GM10847 (cell line): ENCODE results near the gene OR8B2.

Source experiments
- POLR2A ChIP-seq: IDR thresholded peaks from 2 replicates; pipeline ENCODE4 v1.6.1; 2011; ENCODE audit not compliant: insufficient read length; ENCODE audit errors: extremely low read depth

OR8B2 gene

GRCh38 chr11:124384399-124384798 lies at the start of gene OR8B2:
Gene OR8B2 (minus strand): TSS chr11:124384499. CDS start chr11:124383343, 1,156 bp downstream.
- TF ChIP-seq POLR2A, result no peak

- TF ChIP-seq POLR2A, result no peak
Measured at GRCh38 chr11:124429599-124429998, 45.3 kb upstream of the OR8B2 start.

- TF ChIP-seq POLR2A, result no peak
Measured at GRCh38 chr11:124424384-124424921, 40.2 kb upstream of the OR8B2 start, which contains the start of gene OR8B4. Gene OR8B4 (minus strand): TSS chr11:124424871. CDS start chr11:124424871, 0 bp downstream.

GRCh38 chr11:124421043-124421442 lies 36.7 kb upstream of the OR8B2 start:
- TF ChIP-seq POLR2A, result no peak

- no peak for TF ChIP-seq POLR2A
Measured at GRCh38 chr11:124415356-124415923, 31.1 kb upstream of the OR8B2 start.

- TF ChIP-seq POLR2A, result no peak
Measured at GRCh38 chr11:124409906-124410305, 25.6 kb upstream of the OR8B2 start.

GRCh38 chr11:124405581-124405980 lies 21.3 kb upstream of the OR8B2 start:
- TF ChIP-seq POLR2A, result no peak

- no peak for TF ChIP-seq POLR2A
Measured at GRCh38 chr11:124402326-124402922, 18.1 kb upstream of the OR8B2 start.

GRCh38 chr11:124398924-124399323 lies 14.6 kb upstream of the OR8B2 start, which contains the start of gene OR8B3:
Gene OR8B3 (minus strand): TSS chr11:124399024. CDS start chr11:124397351, 1,673 bp downstream.
- TF ChIP-seq POLR2A, result no peak

GRCh38 chr11:124394408-124394807 lies 10.1 kb upstream of the OR8B2 start:
- TF ChIP-seq POLR2A, result no peak

GRCh38 chr11:124380585-124380984 lies 3.7 kb downstream of the OR8B2 start:
- no peak for TF ChIP-seq POLR2A

GRCh38 chr11:124376280-124376679 lies 8.0 kb downstream of the OR8B2 start:
- TF ChIP-seq POLR2A, result no peak

GRCh38 chr11:124359566-124359965 lies 24.7 kb downstream of the OR8B2 start:
- no peak for TF ChIP-seq POLR2A

- no peak for TF ChIP-seq POLR2A
Measured at GRCh38 chr11:124346311-124346955, 37.9 kb downstream of the OR8B2 start.

- no peak for TF ChIP-seq POLR2A
Measured at GRCh38 chr11:124344346-124344745, 40.0 kb downstream of the OR8B2 start.

- no peak for TF ChIP-seq POLR2A
Measured at GRCh38 chr11:124340142-124340447, 44.2 kb downstream of the OR8B2 start.
